C4-2B (cell line): ENCODE measurements around the gene EPB41L2.

Experiments used
- CTCF ChIP-seq: fragments of 450-650 bp; conservative IDR thresholded peaks from 2 replicates; pipeline ENCODE4 v1.5.1; 2017; ENCODE audit warnings: mild to moderate bottlenecking
- ZFX ChIP-seq: fragments of 450-650 bp; IDR thresholded peaks from 2 replicates; pipeline ENCODE4 v1.6.1; 2017

- TF ChIP-seq CTCF (no peak), ZFX (no peak)
These were observed 11.7 kb downstream of the EPB41L2 start for GRCh38 chr6:131051341-131051740.
